NCI-H128 (cell line): ENCODE data around the gene SGIP1.
"Not testable (repeated sequence)": the region's sequence is repeated elsewhere in the genome, so short reads cannot be mapped to it uniquely, and the experiment has no call there.

Source experiments
- DNase-seq: peaks from one replicate; lab custom pipeline; 2025; ENCODE audit not compliant: unreplicated experiment; lab: John Stamatoyannopoulos, UW

SGIP1 gene

GRCh38 chr1:66552829-66553228 lies 18.9 kb downstream of the SGIP1 start:
- no peak for DNase-seq

GRCh38 chr1:66553846-66554245 lies 19.9 kb downstream of the SGIP1 start:
- no peak for DNase-seq

- no peak for DNase-seq
Measured at GRCh38 chr1:66556161-66556611, 22.2 kb downstream of the SGIP1 start.

GRCh38 chr1:66557157-66557556 lies 23.2 kb downstream of the SGIP1 start:
- DNase-seq = no peak

GRCh38 chr1:66559517-66559916 lies 25.6 kb downstream of the SGIP1 start:
- DNase-seq = no peak

- no peak for DNase-seq
Measured at GRCh38 chr1:66562561-66562960, 28.6 kb downstream of the SGIP1 start.

GRCh38 chr1:66563094-66563800 lies 29.3 kb downstream of the SGIP1 start:
- no peak for DNase-seq

GRCh38 chr1:66563941-66564630 lies 30.1 kb downstream of the SGIP1 start:
- no peak for DNase-seq

- DNase-seq = no peak
Measured at GRCh38 chr1:66570196-66570595, 36.2 kb downstream of the SGIP1 start.

GRCh38 chr1:66571789-66572188 lies 37.8 kb downstream of the SGIP1 start:
- DNase-seq = no peak

- no peak for DNase-seq
Measured at GRCh38 chr1:66575739-66576138, 41.8 kb downstream of the SGIP1 start.

GRCh38 chr1:66576645-66577044 lies 42.7 kb downstream of the SGIP1 start:
- no peak for DNase-seq

- no peak for DNase-seq
Measured at GRCh38 chr1:66578841-66579240, 44.9 kb downstream of the SGIP1 start.

- DNase-seq = no peak
Measured at GRCh38 chr1:66580081-66580480, 46.1 kb downstream of the SGIP1 start.

GRCh38 chr1:66583021-66583420 lies 49.1 kb downstream of the SGIP1 start:
- DNase-seq = no peak

- no peak for DNase-seq
Measured at GRCh38 chr1:66585002-66585401, 51.0 kb downstream of the SGIP1 start.

- DNase-seq = no peak
Measured at GRCh38 chr1:66589326-66589725, 55.4 kb downstream of the SGIP1 start.

GRCh38 chr1:66592106-66592507 lies 58.2 kb downstream of the SGIP1 start:
- DNase-seq = not testable (repeated sequence)

GRCh38 chr1:66596191-66596590 lies 62.2 kb downstream of the SGIP1 start:
- DNase-seq = no peak

GRCh38 chr1:66597500-66597899 lies 63.5 kb downstream of the SGIP1 start:
- DNase-seq = no peak

- DNase-seq = no peak
Measured at GRCh38 chr1:66598670-66599069, 64.7 kb downstream of the SGIP1 start.

GRCh38 chr1:66599346-66599745 lies 65.4 kb downstream of the SGIP1 start:
- DNase-seq = no peak
